HG03108 (cell line): ENCODE measurements around the gene TDRD3.

Experiments
- ATAC-seq: cut with Tn5 transposase; IDR thresholded peaks from one replicate; pipeline ENCODE4 v1.9.1; 2021; ENCODE audit warnings: moderate library complexity; ENCODE audit not compliant: unreplicated experiment

Gene TDRD3

GRCh38 chr13:60448907-60449510 lies 52.0 kb downstream of the TDRD3 start:
- peak; percentile 76 for ATAC-seq

GRCh38 chr13:60453490-60453889 lies 56.5 kb downstream of the TDRD3 start:
- no peak for ATAC-seq

DNA sequence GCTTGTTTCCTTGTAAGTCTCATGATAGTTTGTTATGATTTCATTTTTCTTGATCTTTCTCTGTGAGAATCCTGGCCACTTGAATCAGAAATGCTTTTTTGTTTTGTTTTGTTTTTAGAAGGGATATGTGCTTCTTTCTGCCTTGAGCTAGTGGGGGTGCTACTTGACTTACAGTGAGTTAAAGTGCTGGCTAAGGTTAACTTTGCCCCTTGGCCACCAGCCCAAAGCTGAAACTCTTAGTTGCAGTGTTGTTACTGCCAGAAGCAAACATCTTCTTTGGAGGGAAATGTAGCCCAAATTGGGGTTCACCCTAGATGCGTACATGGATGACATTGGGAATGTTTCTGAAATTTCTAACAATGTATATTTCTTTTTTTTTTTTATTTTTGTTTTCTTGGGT lies 57.4 kb downstream of the TDRD3 start:
- ATAC-seq, result no peak

GRCh38 chr13:60463787-60464186 lies 66.8 kb downstream of the TDRD3 start:
- ATAC-seq, result no peak

DNA sequence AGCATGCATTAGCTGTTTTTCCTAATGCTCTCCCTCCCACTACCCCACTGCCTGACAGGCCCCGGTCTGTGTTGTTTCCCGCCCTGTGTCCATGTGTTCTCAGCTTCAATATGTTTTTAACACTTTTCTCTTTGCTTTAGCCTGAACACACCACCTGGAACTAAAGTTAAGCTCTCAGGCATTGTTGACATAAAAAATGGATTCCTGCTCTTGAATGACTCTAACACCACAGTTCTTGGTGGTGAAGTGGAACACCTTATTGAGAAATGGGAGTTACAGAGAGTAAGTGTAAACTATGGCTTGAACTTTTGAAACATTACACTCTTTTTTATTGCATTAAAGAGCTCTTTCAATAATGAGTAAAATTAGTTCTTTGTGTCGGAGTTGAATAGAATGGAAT lies 70.1 kb downstream of the TDRD3 start:
- no peak for ATAC-seq

DNA sequence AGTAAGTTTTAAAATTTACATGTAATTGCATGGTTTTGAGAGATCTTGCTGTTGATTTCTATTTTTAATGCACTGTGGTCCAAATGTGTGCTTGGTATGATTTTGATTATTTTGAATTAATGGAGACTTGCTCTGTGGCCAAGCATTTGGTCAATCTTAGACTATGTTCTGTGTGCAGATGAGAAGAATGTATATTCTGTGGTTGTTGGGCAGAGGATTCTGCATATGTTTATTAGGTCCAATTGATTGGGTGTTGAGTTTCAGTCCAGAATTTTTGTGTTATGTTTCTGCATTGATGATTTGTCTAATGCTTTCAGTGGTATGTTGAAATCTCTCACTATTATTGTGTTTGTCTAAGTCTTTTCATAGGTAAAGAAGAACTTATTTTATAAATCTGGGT lies 82.3 kb downstream of the TDRD3 start:
- no peak for ATAC-seq

GRCh38 chr13:60482012-60482411 lies 85.0 kb downstream of the TDRD3 start:
- ATAC-seq, result no peak

- no peak for ATAC-seq
These were observed 87.8 kb downstream of the TDRD3 start for GRCh38 chr13:60484865-60485264.

- no peak for ATAC-seq
These were observed 94.5 kb downstream of the TDRD3 start for GRCh38 chr13:60491531-60491930.

- ATAC-seq, result no peak
These were observed 95.2 kb downstream of the TDRD3 start for GRCh38 chr13:60492187-60492586.

GRCh38 chr13:60494296-60494695 lies 97.3 kb downstream of the TDRD3 start:
- no peak for ATAC-seq

GRCh38 chr13:60501236-60501635 lies 104.2 kb downstream of the TDRD3 start:
- ATAC-seq, result no peak

- ATAC-seq, result no peak
These were observed 112.8 kb downstream of the TDRD3 start for GRCh38 chr13:60509601-60510386.

DNA sequence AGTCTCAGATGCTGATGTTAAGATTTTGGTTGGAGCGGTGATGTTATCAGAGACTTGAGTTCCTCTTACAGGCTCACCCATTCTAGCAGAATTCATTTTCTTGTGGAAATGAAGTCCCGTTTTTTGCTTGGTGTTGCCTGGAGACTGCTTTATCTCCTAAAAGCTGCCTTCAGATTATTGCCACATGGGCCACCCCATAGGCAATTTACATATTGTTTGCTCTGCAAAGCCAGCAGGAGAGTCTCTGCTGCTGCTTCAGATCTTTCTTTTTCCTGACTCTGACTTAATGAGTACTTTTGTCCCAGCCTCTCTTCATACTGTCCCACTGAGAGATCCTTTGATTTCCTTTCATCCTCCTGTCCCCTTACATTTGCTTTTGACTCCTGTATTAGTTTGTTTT lies 114.6 kb downstream of the TDRD3 start:
- no peak for ATAC-seq

DNA sequence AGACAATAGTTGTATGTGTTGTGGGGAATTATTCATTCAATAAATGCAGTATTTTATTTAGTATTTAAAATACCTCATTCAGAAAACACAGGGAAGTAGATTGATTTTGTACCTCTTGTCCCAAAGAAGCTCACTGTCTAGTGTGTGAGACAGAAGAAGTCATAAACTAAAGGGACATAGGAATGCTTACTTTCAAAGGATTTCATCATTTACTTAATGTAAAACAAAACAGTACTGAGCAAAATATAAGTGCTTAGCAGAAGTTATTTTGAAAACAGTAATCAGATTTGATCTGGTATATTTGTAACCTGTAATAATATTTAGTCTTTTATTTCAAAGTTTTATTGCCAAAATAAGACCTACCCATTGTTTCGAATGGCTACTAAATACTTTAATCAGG lies 117.9 kb downstream of the TDRD3 start:
- ATAC-seq, result no peak

- no peak for ATAC-seq
These were observed 122.5 kb downstream of the TDRD3 start for GRCh38 chr13:60519496-60519895.

GRCh38 chr13:60520902-60521569 lies 124.0 kb downstream of the TDRD3 start:
- no peak for ATAC-seq

DNA sequence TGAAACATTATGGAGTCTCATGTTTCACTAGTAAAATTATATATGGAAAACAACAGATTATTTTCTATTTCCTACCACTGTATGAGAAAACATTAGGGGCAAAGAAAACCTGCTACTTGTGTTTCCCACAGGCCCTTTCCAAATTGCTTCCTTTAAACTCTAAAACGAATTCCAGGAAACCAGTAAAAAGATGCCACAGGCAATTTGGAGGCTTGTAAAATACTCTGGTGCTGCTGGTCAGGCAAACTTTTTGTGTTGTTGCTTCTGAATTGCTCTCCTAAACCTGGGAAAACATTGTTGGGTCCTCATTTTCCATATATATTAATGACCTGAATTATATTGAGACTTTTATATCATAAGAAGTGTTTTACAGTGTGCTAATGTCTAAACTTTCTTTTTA lies 141.5 kb downstream of the TDRD3 start:
- ATAC-seq, result no peak

- no peak for ATAC-seq
These were observed 143.3 kb downstream of the TDRD3 start for GRCh38 chr13:60540276-60540675.

GRCh38 chr13:60562096-60562780 lies 165.2 kb downstream of the TDRD3 start:
- ATAC-seq, result no peak

- ATAC-seq, result no peak
These were observed 174.6 kb downstream of the TDRD3 start for GRCh38 chr13:60571571-60571970.
